Duodenal mucosa (tissue), 2 donors: Measurements from ENCODE around the gene MATN3.

ENCODE experiments used
- H3K27ac ChIP-seq: one replicate; pipeline ENCODE4 v1.7.0; 2013; ENCODE audit warnings: low read depth, low read length
- H3K27me3 ChIP-seq, 2 donors: one replicate each; pipeline ENCODE4 v1.7.0; 2013; ENCODE audit warnings: low read length in 2 of 2, control low read depth in 1 of 2; ENCODE audit not compliant: insufficient read depth in 2 of 2, control insufficient read depth in 1 of 2
- H3K36me3 ChIP-seq, 2 donors: one replicate each; pipeline ENCODE4 v1.7.0; 2013; ENCODE audit warnings: low read length in 2 of 2, control low read depth in 1 of 2; ENCODE audit not compliant: insufficient read depth in 2 of 2, control insufficient read depth in 1 of 2
- H3K4me1 ChIP-seq, 2 donors: one replicate each; pipeline ENCODE4 v1.7.0; 2013; ENCODE audit warnings: low read length in 2 of 2, control low read depth in 1 of 2; ENCODE audit not compliant: insufficient read depth in 2 of 2, control insufficient read depth in 1 of 2
- H3K4me3 ChIP-seq, 2 donors: one replicate each; pipeline ENCODE4 v1.7.0; 2013; ENCODE audit warnings: low read length in 2 of 2, low read depth in 1 of 2
- H3K9ac ChIP-seq, 2 donors: one replicate each; pipeline ENCODE4 v1.7.0; 2013; ENCODE audit warnings: low read length in 2 of 2, low read depth in 1 of 2
- H3K9me3 ChIP-seq, 2 donors: one replicate each; pipeline ENCODE4 v1.7.0; 2013; ENCODE audit warnings: low read length in 2 of 2, control low read depth in 1 of 2; ENCODE audit not compliant: control insufficient read depth in 1 of 2

Gene MATN3

DNA sequence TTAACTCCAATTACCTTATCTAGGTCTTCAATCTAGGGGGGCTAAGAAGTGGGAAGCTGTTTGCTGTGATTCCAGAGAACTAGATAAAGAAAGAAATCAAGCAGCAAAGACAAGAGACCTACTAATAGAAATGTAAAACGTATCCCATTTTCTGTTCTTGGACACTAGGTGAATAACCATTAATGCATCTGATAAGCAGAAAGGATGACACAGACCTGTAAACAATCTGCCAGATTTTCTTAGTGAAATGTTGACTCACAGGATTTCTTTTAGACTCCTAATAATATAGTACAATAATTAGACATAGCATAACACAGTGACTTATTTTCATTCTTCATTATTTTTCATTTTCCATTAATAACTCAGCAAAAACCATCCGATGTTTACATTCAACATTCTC, 23.9 kb downstream of the MATN3 start:
- H3K4me3 ChIP-seq, result no peak overlapping the region
- peaks cover 8 to 11% of the 10 kb centered on the region in 2 donors for H3K4me1 ChIP-seq
- no peaks in the 10 kb centered on the region for H3K27me3 ChIP-seq
- no peak overlapping the region for H3K27ac ChIP-seq
- H3K9me3 ChIP-seq, result no peaks in the 10 kb centered on the region
- H3K36me3 ChIP-seq, result no peaks in the 10 kb centered on the region
- H3K9ac ChIP-seq, result no peak overlapping the region

DNA sequence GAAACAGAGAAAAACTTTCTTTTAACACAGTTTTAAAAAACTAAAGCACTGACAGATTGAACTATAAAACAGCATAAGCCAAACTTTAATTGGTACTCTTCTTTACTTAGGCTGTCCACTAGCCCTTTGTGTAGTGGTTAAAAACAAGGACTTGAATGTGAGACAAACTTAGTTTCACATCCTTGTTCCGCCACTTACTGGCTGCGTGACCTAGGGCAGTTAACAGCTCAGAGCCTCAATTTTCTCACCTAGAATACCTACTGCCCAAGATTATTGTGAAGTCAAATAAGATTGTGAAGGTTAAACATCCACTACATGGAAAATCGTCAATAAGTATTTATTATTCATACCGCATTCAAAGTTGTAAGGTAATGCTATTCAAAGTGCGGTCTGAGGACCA, 24.5 kb downstream of the MATN3 start:
- H3K27me3 ChIP-seq, result no peaks in the 10 kb centered on the region
- H3K36me3 ChIP-seq, result no peaks in the 10 kb centered on the region
- H3K4me1 ChIP-seq, result peaks cover 8 to 11% of the 10 kb centered on the region in 2 donors
- no peak overlapping the region for H3K4me3 ChIP-seq
- H3K9me3 ChIP-seq, result no peaks in the 10 kb centered on the region
- H3K9ac ChIP-seq, result no peak overlapping the region
- no peak overlapping the region for H3K27ac ChIP-seq

DNA sequence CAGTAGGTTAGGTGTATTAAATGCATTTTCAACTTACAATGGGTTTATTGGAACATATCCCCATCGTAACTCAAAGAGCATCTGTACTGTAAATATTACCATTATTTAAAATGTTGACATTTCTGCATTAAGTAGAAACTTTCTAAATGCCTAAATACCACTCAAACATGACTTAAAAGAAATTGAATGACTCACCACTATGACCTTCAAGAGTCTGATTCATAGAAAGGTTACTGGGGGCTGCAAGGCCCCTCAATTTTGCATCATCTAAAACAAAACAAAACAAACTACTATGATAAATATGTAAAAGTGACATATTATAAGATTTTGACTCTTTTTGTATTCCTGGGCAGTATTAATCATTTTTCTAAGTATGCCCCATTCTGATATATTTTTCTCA, 30.2 kb downstream of the MATN3 start:
- Histone ChIP-seq H3K9ac (no peak overlapping the region), H3K27ac (no peak overlapping the region), H3K27me3 (no peaks in the 10 kb centered on the region), H3K4me1 (no peaks in the 10 kb centered on the region), H3K36me3 (peaks cover 0 to 4% of the 10 kb centered on the region in 2 donors), H3K4me3 (no peak overlapping the region), H3K9me3 (no peaks in the 10 kb centered on the region)

DNA sequence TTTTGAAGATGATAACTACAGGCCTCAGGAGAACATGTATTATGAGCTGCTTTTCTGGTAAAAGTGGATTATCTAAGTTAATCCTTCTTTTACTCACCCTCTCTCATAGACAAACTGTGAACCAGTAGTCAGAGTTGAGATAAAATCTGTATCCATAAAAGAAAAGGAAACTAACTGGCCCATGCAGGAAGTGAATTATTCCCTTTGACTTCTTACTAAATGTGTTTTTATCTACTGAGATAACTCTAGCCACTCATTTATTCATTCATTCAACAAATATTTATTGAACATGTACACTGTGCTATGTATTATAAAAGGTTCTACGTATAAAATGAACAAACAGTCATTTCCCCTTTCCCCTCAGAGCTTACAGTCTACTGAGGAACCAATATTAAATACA, 32.5 kb downstream of the MATN3 start:
- H3K9ac ChIP-seq, result no peak overlapping the region
- H3K27ac ChIP-seq, result no peak overlapping the region
- no peak overlapping the region for H3K4me3 ChIP-seq
- no peaks in the 10 kb centered on the region for H3K4me1 ChIP-seq
- H3K9me3 ChIP-seq, result no peaks in the 10 kb centered on the region
- H3K36me3 ChIP-seq, result peaks cover 0 to 4% of the 10 kb centered on the region in 2 donors
- no peaks in the 10 kb centered on the region for H3K27me3 ChIP-seq

DNA sequence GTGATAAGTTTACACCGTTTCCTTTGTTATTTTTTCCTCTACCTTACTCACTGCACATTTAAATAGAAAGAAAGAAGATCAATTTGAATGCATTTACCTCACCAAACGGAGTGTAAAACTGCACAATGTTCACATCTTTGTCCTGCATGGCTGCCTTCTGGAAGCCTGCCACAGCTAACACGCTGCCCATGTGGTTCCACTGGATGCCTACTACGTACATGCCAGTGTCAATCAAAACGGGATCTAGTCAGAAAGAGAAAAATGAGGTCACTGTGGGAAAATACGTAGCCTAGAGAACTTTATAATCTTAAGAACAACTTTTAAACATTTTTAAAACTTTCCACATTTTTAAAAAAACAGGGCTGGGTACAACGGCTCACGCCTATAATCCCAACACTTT, 39.0 kb downstream of the MATN3 start:
- no peaks in the 10 kb centered on the region for H3K27me3 ChIP-seq
- no peak overlapping the region for H3K4me3 ChIP-seq
- H3K36me3 ChIP-seq, result peaks cover 0 to 7% of the 10 kb centered on the region in 2 donors
- H3K9ac ChIP-seq, result no peak overlapping the region
- H3K9me3 ChIP-seq, result no peaks in the 10 kb centered on the region
- no peaks in the 10 kb centered on the region for H3K4me1 ChIP-seq
- no peak overlapping the region for H3K27ac ChIP-seq

DNA sequence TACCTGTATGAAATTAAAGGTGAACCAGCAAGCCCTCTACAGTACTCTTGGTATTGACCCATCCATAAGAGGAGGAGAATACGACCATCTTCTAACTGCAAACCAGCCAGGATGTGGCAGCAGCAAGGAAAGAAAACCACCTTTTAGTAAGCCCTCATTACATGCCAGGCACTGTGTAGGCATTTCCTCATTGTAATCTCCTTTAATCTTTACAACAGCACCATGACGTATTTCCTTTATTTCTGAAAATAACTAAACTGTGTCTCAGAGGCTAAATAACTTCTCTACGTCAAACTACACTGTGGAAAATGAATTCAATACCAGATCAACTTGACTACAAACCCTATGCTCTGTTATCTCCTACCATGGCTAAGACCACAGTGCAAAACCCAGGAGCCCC, 40.8 kb downstream of the MATN3 start:
- no peaks in the 10 kb centered on the region for H3K4me1 ChIP-seq
- peaks cover 0 to 2% of the 10 kb centered on the region in 2 donors for H3K36me3 ChIP-seq
- no peak overlapping the region for H3K4me3 ChIP-seq
- no peaks in the 10 kb centered on the region for H3K27me3 ChIP-seq
- no peak overlapping the region for H3K27ac ChIP-seq
- H3K9ac ChIP-seq, result no peak overlapping the region
- no peaks in the 10 kb centered on the region for H3K9me3 ChIP-seq

DNA sequence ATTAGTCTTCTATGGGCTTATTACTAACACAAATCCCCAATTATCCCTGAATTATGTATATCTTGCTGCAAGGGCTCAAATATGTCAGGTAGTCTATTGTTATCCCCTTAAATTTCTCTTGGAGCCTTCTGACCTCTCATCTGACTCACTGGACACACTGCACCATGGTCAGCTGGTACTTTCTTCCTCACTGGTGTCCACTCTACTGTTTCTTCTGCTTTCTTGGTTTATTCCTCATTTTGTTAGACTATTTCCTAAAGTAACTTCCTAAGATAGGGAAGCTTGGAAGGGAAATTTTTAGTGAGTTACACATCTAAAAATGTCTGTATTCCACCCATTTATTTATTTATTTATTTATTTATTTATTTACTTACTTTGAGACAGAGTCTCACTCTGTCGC, 49.1 kb downstream of the MATN3 start:
- Histone ChIP-seq H3K4me3 (no peak overlapping the region), H3K9me3 (no peaks in the 10 kb centered on the region), H3K4me1 (no peaks in the 10 kb centered on the region), H3K27me3 (no peaks in the 10 kb centered on the region), H3K36me3 (no peaks in the 10 kb centered on the region), H3K9ac (no peak overlapping the region), H3K27ac (no peak overlapping the region)

DNA sequence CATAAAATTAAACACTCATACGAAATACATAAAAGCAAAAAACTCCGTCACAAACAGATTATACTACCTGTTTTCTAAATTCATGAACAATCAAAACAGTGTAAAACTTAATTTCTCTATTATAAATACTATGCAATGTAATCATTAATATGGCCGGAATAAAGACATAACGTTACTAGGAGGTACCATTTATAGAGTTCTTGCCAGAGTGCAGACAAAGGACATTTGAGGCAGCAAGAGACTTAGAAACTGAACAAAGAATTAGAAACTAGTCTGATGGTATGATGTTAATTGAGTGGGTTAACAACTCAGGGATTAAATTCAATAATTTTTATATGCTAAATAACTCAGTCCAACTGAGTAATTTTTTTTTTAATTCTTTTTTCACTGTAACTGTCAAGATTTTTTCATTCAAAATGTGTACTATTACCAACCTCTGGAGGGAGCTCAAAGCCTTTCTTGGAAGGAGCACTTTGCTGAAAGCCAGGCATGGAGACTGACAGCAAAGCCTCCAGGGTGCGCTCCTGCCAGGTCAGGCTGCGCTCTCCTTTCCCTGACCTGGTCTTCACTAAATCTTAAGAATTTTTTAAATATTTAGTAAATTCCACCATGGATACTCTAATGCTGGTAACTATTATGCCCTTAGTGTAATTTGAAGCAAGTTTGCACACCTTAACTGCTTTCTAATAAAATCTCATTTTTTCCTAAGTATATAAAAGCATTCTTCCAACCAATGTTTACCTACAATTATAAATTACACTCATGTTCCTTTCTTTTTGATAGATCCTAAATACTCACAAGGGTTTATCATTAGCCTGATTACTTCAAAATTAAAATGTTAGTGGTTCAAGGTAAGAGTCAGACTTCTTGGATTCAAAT, 56.7 kb downstream of the MATN3 start:
- H3K36me3 ChIP-seq, result no peaks in the 10 kb centered on the region

DNA sequence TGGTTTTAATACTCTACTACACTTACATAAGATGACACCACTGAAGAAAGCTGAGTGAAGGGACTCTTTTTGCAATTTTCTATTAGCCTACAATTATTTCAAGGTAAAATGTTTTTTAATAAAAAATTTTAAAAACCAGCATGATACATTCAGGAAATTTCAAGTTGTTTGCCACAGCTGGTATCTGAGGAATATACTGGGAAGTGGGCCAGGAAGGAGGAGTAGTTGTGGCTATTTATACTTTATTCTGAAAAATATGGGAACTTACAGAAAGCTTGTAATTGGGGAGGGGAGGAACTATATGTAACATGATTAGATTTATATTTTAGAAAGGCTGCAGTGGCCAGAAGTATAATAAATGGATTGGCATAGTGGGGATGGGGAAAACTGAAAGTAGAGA, 63.4 kb downstream of the MATN3 start:
- Histone ChIP-seq H3K4me3 (no peak overlapping the region), H3K9ac (no peak overlapping the region), H3K36me3 (no peaks in the 10 kb centered on the region), H3K4me1 (no peaks in the 10 kb centered on the region), H3K27me3 (no peaks in the 10 kb centered on the region), H3K27ac (no peak overlapping the region), H3K9me3 (no peaks in the 10 kb centered on the region)

More for the DNA sequence above, 56.7 kb downstream of the MATN3 start:
- H3K4me3 ChIP-seq, result no peak overlapping the region
- H3K27ac ChIP-seq, result no peak overlapping the region
- no peak overlapping the region for H3K9ac ChIP-seq
- no peaks in the 10 kb centered on the region for H3K4me1 ChIP-seq
- H3K27me3 ChIP-seq, result no peaks in the 10 kb centered on the region
- H3K9me3 ChIP-seq, result no peaks in the 10 kb centered on the region

DNA sequence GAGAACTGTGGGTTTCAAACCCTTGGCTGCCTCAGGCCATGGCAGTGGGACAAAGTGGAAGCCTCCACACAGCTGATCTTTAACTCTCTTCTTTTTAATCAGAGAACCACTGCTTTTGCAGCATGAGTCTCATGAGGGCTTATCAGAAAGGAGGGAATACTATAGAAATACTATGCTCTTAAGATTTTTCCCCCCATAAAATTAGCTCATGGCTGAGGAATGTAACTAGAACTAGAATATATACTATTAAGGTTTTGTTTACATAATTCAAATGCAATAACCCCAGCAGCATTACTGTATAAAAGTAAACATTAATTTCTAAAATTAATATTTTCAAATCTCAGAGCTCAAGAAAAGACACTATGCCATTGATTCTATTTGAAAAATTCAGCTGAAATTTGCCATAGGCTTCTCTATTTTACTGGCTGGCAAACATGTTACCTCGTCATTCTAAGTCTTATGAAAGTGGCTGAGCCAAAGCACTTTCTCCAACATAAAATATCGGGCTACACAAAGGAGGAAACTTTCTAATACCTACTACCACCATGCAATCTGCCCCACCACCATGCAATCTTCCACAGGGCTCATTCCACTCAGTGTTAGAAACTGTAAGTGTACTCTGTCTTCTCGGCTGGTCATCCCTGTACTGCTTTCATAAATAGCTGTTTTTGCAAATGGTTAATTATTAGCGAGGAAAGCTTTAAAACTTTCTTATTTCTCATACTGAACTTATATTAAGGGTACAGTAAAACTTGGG, 65.1 kb downstream of the MATN3 start:
- H3K4me3 ChIP-seq, result no peak overlapping the region
- no peaks in the 10 kb centered on the region for H3K4me1 ChIP-seq
- no peaks in the 10 kb centered on the region for H3K36me3 ChIP-seq
- no peaks in the 10 kb centered on the region for H3K9me3 ChIP-seq
- H3K9ac ChIP-seq, result no peak overlapping the region
- no peaks in the 10 kb centered on the region for H3K27me3 ChIP-seq
- H3K27ac ChIP-seq, result no peak overlapping the region
